ENCODE data around the gene HNRNPA0. TPM values are rescaled to one million over a fixed set of nuclear protein-coding genes. Genes with fewer than 3 reads are reported as not detected.

HNRNPA0 gene
- polyA plus RNA-seq, 1 of the 3 experiments (the other 2 are of a cell fraction) = 24.9 TPM

DNA sequence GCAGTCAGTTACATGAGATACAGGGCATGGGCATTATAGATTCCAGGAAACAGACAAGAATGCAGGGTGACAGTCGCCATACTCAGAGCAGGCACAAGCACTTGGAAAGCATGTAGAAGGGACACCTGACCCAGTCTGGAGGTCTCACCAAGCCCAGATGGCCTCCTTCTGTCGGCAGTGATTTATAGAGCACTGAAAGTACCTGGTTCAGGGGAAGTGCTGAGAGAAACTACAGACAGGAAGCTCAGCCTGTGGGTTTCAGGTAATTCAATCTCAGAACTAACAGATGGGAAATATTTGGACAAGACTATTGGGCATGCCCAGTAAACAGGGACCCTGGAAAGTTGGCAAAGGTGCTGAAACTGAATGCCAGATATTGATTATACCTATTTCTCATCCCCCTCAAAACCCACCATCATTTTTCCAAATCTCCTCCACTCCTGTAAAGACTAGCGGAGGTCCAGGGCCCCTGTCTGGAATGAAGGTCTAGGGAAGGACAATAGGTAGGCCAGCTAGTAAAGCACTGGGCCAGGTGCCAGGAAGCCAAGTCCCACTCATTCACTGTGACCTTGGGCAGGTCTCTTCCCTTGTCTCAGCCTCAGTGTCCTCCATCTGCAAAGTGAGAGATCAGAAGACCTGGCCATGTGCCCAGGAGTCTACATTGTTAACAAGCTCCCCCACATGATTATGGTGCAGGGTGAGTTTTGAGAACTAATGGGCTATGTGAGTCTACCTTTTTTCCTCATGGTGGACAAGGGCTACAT, 45.2 kb downstream of the HNRNPA0 start:
- 70% methylated on average over 3 of the region's 3 CpGs for WGBS (ENCODE audit: low lambda C conversion rate)
- no peak overlapping the region for H3K9ac ChIP-seq

DNA sequence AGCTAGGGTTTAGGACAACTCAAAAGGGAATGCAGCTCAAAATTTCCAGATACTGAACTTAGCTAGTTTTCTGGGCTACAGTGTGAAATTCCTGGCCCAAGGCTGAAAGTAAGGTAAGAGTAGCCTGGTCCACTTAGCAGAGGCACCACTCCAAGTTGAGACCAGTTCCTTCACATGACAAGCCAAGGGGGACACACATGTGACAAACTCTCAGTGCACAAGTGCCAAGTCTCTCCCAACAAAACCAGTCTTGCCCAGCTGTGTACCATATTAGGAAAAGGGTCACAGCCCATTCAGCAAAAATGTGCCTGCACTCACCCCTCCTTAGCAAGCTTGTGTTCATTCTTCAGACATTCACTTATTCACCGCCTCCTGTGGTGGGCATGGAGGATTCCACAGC, 46.1 kb downstream of the HNRNPA0 start:
- H3K4me3 ChIP-seq (ENCODE audit: low read depth in 2 of 2, low read length in 1 of 2) = no peak overlapping the region
- H4K20me1 ChIP-seq (ENCODE audit: insufficient read depth) = no peaks in the 10 kb centered on the region
- POLR2A ChIA-PET = no interaction called here
- H3F3A ChIP-seq (replicated peaks; ENCODE audit: insufficient read depth) = no peaks in the 10 kb centered on the region
- no peak for DNase-seq
- no peak overlapping the region for H2AFZ ChIP-seq (ENCODE audit: low read depth)
- H3K9me2 ChIP-seq = no peaks in the 10 kb centered on the region
- H3K9ac ChIP-seq = no peak overlapping the region
- WGBS (ENCODE audit: low lambda C conversion rate) = 100% methylated on average over 1 of the region's 1 CpG
- no peaks in the 10 kb centered on the region for H3K27me3 ChIP-seq (ENCODE audit: insufficient read depth)
- H3K4me2 ChIP-seq = no peak overlapping the region
- CTCF ChIA-PET = interaction anchor here (0.8 kb wide), 1 partner anchor 48 kb away, joined by 3 read pairs; no protein-coding TSS in a partner anchor
- no peak overlapping the region for H3K27ac ChIP-seq (ENCODE audit: low read depth in 2 of 2, low read length in 1 of 2)
- H3K9me3 ChIP-seq = no peaks in the 10 kb centered on the region
- no peaks in the 10 kb centered on the region for H3K36me3 ChIP-seq (replicated peaks in 1 of 2; ENCODE audit: control insufficient read depth in 1 of 2, insufficient read depth in 2 of 2, low read length in 1 of 2)
- no peaks in the 10 kb centered on the region for H3K79me2 ChIP-seq (ENCODE audit: insufficient read depth)
- no peaks in the 10 kb centered on the region; a peak in 1 of 4 replicates for H3K4me1 ChIP-seq (ENCODE audit: control insufficient read depth in 1 of 2, insufficient read depth in 2 of 2, low read depth in 1 of 2, low read length in 1 of 2)
- TF ChIP-seq TAF1 (IDR thresholded peaks at IDR 0.05; ENCODE audit: borderline replicate concordance, low read depth, low read length) (no peak), MXI1 (IDR thresholded peaks at IDR 0.05; ENCODE audit: low read depth, low read length) (no peak), SIN3A (IDR thresholded peaks at IDR 0.05; ENCODE audit: borderline replicate concordance, low read depth, low read length) (no peak), REST (IDR thresholded peaks at IDR 0.05; ENCODE audit: low read depth, low read length) (no peak), RFX5 (IDR thresholded peaks at IDR 0.05; ENCODE audit: low read length) (no peak), NRF1 (IDR thresholded peaks at IDR 0.05; ENCODE audit: low read depth, low read length) (no peak), FOSL2 (IDR thresholded peaks at IDR 0.05; ENCODE audit: borderline replicate concordance, low read depth) (no peak), TCF12 (IDR thresholded peaks at IDR 0.05) (no peak)
- TF ChIP-seq, protein P1, sequence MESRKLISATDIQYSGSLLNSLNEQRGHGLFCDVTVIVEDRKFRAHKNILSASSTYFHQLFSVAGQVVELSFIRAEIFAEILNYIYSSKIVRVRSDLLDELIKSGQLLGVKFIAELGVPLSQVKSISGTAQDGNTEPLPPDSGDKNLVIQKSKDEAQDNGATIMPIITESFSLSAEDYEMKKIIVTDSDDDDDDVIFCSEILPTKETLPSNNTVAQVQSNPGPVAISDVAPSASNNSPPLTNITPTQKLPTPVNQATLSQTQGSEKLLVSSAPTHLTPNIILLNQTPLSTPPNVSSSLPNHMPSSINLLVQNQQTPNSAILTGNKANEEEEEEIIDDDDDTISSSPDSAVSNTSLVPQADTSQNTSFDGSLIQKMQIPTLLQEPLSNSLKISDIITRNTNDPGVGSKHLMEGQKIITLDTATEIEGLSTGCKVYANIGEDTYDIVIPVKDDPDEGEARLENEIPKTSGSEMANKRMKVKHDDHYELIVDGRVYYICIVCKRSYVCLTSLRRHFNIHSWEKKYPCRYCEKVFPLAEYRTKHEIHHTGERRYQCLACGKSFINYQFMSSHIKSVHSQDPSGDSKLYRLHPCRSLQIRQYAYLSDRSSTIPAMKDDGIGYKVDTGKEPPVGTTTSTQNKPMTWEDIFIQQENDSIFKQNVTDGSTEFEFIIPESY (IDR thresholded peaks at IDR 0.05; ENCODE audit: borderline replicate concordance, low read depth) = no peak

More for the DNA sequence above, 45.2 kb downstream of the HNRNPA0 start:
- ChIA-PET POLR2A (no interaction called here), CTCF (interaction anchor here (5.9 kb wide), 1 partner anchor 49 kb away, joined by 22 read pairs; no protein-coding TSS in a partner anchor)
- no peaks in the 10 kb centered on the region for H4K20me1 ChIP-seq (ENCODE audit: insufficient read depth)
- H3F3A ChIP-seq (replicated peaks; ENCODE audit: insufficient read depth) = no peaks in the 10 kb centered on the region
- H2AFZ ChIP-seq (ENCODE audit: low read depth) = no peak overlapping the region
- H3K79me2 ChIP-seq (ENCODE audit: insufficient read depth) = no peaks in the 10 kb centered on the region
- H3K9me3 ChIP-seq = no peaks in the 10 kb centered on the region
- H3K4me1 ChIP-seq (ENCODE audit: control insufficient read depth in 1 of 2, insufficient read depth in 2 of 2, low read depth in 1 of 2, low read length in 1 of 2) = no peaks in the 10 kb centered on the region; a peak in 1 of 4 replicates
- H3K36me3 ChIP-seq (replicated peaks in 1 of 2; ENCODE audit: control insufficient read depth in 1 of 2, insufficient read depth in 2 of 2, low read length in 1 of 2) = no peaks in the 10 kb centered on the region
- H3K27ac ChIP-seq (ENCODE audit: low read depth in 2 of 2, low read length in 1 of 2) = no peak overlapping the region
- DNase-seq = no peak
- TF ChIP-seq, protein P2, sequence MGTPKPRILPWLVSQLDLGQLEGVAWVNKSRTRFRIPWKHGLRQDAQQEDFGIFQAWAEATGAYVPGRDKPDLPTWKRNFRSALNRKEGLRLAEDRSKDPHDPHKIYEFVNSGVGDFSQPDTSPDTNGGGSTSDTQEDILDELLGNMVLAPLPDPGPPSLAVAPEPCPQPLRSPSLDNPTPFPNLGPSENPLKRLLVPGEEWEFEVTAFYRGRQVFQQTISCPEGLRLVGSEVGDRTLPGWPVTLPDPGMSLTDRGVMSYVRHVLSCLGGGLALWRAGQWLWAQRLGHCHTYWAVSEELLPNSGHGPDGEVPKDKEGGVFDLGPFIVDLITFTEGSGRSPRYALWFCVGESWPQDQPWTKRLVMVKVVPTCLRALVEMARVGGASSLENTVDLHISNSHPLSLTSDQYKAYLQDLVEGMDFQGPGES (IDR thresholded peaks at IDR 0.05; ENCODE audit: low read depth, low read length) = no peak
- TF ChIP-seq TCF12 (IDR thresholded peaks at IDR 0.05) (no peak), EP300 (IDR thresholded peaks at IDR 0.05; ENCODE audit: borderline replicate concordance in 1 of 2, low read depth in 1 of 2, low read length in 1 of 2) (no peak)
- no peak overlapping the region for H3K4me2 ChIP-seq
- no peak overlapping the region for H3K4me3 ChIP-seq (ENCODE audit: low read depth in 2 of 2, low read length in 1 of 2)
- no peaks in the 10 kb centered on the region for H3K27me3 ChIP-seq (ENCODE audit: insufficient read depth)
- H3K9me2 ChIP-seq = no peaks in the 10 kb centered on the region

All from SK-N-SH (cell line).